Epidermal melanocyte (primary cell): ENCODE measurements around the gene GRIA3.
"Not testable (repeated sequence)": the region's sequence is repeated elsewhere in the genome, so short reads cannot be mapped to it uniquely, and the experiment has no call there.

ENCODE experiments used
- DNase-seq: peaks from one replicate; pipeline ENCODE4 v3.0.0; 2011; ENCODE audit warnings: low spot score; ENCODE audit not compliant: insufficient read length

GRIA3 gene

GRCh38 chrX:123272630-123273029, 88.6 kb downstream of the GRIA3 start:
- DNase-seq: no peak

GRCh38 chrX:123274796-123275195, 90.7 kb downstream of the GRIA3 start:
- no peak for DNase-seq

- no peak for DNase-seq
These were observed 93.3 kb downstream of the GRIA3 start for GRCh38 chrX:123277347-123277746.

- no peak for DNase-seq
These were observed 93.7 kb downstream of the GRIA3 start for GRCh38 chrX:123277821-123278220.

- DNase-seq: no peak
These were observed 98.2 kb downstream of the GRIA3 start for GRCh38 chrX:123282241-123282640.

GRCh38 chrX:123283407-123283806, 99.3 kb downstream of the GRIA3 start:
- not testable (repeated sequence) for DNase-seq

GRCh38 chrX:123291623-123292022, 107.5 kb downstream of the GRIA3 start:
- DNase-seq: no peak

GRCh38 chrX:123298026-123298425, 113.9 kb downstream of the GRIA3 start:
- no peak for DNase-seq

- no peak for DNase-seq
These were observed 119.4 kb downstream of the GRIA3 start for GRCh38 chrX:123303429-123303828.

- DNase-seq: no peak
These were observed 124.6 kb downstream of the GRIA3 start for GRCh38 chrX:123308658-123309057.

- DNase-seq: no peak
These were observed 126.0 kb downstream of the GRIA3 start for GRCh38 chrX:123310112-123310511.

- no peak for DNase-seq
These were observed 127.4 kb downstream of the GRIA3 start for GRCh38 chrX:123311486-123311885.

GRCh38 chrX:123313486-123313885, 129.4 kb downstream of the GRIA3 start:
- no peak for DNase-seq

GRCh38 chrX:123320622-123321021, 136.5 kb downstream of the GRIA3 start:
- DNase-seq: no peak

GRCh38 chrX:123322536-123322935, 138.5 kb downstream of the GRIA3 start:
- no peak for DNase-seq

GRCh38 chrX:123324625-123325024, 140.5 kb downstream of the GRIA3 start:
- no peak for DNase-seq

- no peak for DNase-seq
These were observed 146.3 kb downstream of the GRIA3 start for GRCh38 chrX:123330229-123330942.

- DNase-seq: no peak
These were observed 147.3 kb downstream of the GRIA3 start for GRCh38 chrX:123331349-123331748.

- no peak for DNase-seq
These were observed 147.8 kb downstream of the GRIA3 start for GRCh38 chrX:123331859-123332258.

- no peak for DNase-seq
These were observed 152.6 kb downstream of the GRIA3 start for GRCh38 chrX:123336666-123337065.

GRCh38 chrX:123337886-123338639, 154.0 kb downstream of the GRIA3 start:
- DNase-seq: no peak

GRCh38 chrX:123339221-123339905, 155.3 kb downstream of the GRIA3 start:
- no peak for DNase-seq
